Stomach (tissue), 4 donors: Measurements from ENCODE around the gene ROBO1.

Experiments
- CTCF ChIP-seq, 7 experiments: fragments of 450-650 bp in 4 of 7; fragments of 200-600 bp in 3 of 7; sonication (generic) in 3 of 7; IDR thresholded peaks; one replicate each; pipeline ENCODE4 v1.5.1; 2016 to 2019; ENCODE audit warnings: antibody characterized with exemption in 7 of 7, control low read depth in 2 of 7, mild to moderate bottlenecking in 1 of 7
- EP300 ChIP-seq: sonication (generic); formaldehyde crosslinking; IDR thresholded peaks from one replicate; pipeline ENCODE4 v1.6.1; 2017; ENCODE audit warnings: antibody characterized with exemption

- TF ChIP-seq CTCF (IDR thresholded peaks at IDR 0.05), result no peak
- no peak for TF ChIP-seq EP300
These were observed 534.3 kb downstream of the ROBO1 start for GRCh38 chr3:79233431-79234060.
